Breast epithelium (tissue), 4 donors: ENCODE measurements around the gene USP24. TPM values are rescaled to one million over a fixed set of nuclear protein-coding genes. Genes with fewer than 3 reads are reported as not detected.
"Not testable (repeated sequence)": the region's sequence is repeated elsewhere in the genome, so short reads cannot be mapped to it uniquely, and the experiment has no call there.

Experiments used
- DNase-seq, 2 donors: peaks; one replicate each; pipeline ENCODE4 v3.0.0-alpha.2; 2019; ENCODE audit warnings: low spot score in 2 of 2
- H3K27ac ChIP-seq, 2 donors: fragments of 200-600 bp; sonication (generic) in 1 of 2; one replicate each; pipeline ENCODE4 v1.5.1; 2016 to 2019; ENCODE audit warnings: mild to moderate bottlenecking in 1 of 2
- H3K27me3 ChIP-seq, 2 donors: fragments of 200-600 bp; sonication (generic) in 1 of 2; one replicate each; pipeline versions ENCODE4 v1.5.1 to v1.6.0; 2017 to 2019; ENCODE audit warnings: control low read depth in 1 of 2, mild to moderate bottlenecking in 1 of 2
- H3K36me3 ChIP-seq: fragments of 200-600 bp; one replicate; pipeline ENCODE4 v1.5.1; 2019
- H3K4me1 ChIP-seq, 2 donors: fragments of 200-600 bp; sonication (generic); one replicate each; pipeline ENCODE4 v1.5.1; 2016 to 2019; ENCODE audit warnings: control low read depth in 1 of 2
- H3K4me3 ChIP-seq, 3 donors: fragments of 200-600 bp; sonication (generic); 1 replicate in 2 of 3; 2 replicates in 1 of 3; pipeline ENCODE4 v1.5.1; 2016 to 2019; ENCODE audit warnings: mild to moderate bottlenecking in 3 of 3, moderate library complexity in 2 of 3
- H3K9me3 ChIP-seq, 2 donors: fragments of 200-600 bp; sonication (generic) in 1 of 2; one replicate each; pipeline ENCODE4 v1.5.1; 2016 to 2019; ENCODE audit warnings: control low read depth in 1 of 2
- CTCF ChIP-seq, 3 donors: fragments of 450-650 bp; IDR thresholded peaks; one replicate each; pipeline ENCODE4 v1.5.1; 2016 to 2017; ENCODE audit warnings: antibody characterized with exemption in 3 of 3, mild to moderate bottlenecking in 3 of 3, moderate library complexity in 3 of 3
- POLR2A ChIP-seq: fragments of 450-650 bp; IDR thresholded peaks from one replicate; pipeline ENCODE4 v1.6.1; 2016; ENCODE audit warnings: antibody characterized with exemption, mild to moderate bottlenecking, moderate library complexity
- POLR2AphosphoS5 ChIP-seq, 3 donors: sonication (generic); formaldehyde crosslinking; IDR thresholded peaks; one replicate each; pipeline ENCODE4 v1.6.1; 2017; ENCODE audit warnings: antibody characterized with exemption in 3 of 3
- intact Hi-C: fragments of 100-400 bp; cut with DNase I; formaldehyde crosslinking; loops from one replicate; pipeline ENCODE4 v1.15.1; 2023; ENCODE audit warnings: low total_unique reads
- total RNA-seq, 3 donors: library from RNA; depleted of rRNA; stranded (reverse); fragments of >200 nt; gene quantifications; one replicate each; pipeline ENCODE4 v1.1.0, GENCODE V29; 2016

USP24 gene
- total RNA-seq, 3 donors from 2014 or later = 51.5 to 103 (median 77.3) TPM

GRCh38 chr1:55033265-55033614, 181.9 kb downstream of the USP24 start:
- TF ChIP-seq CTCF (IDR thresholded peaks at IDR 0.05) = no peak
- TF ChIP-seq POLR2A = no peak
- no peak for TF ChIP-seq POLR2AphosphoS5 (IDR thresholded peaks at IDR 0.05)
- intact Hi-C loops = no loop called here
- DNase-seq = no peak
- no peaks in the 10 kb centered on the region for H3K4me1 ChIP-seq
- H3K27me3 ChIP-seq = peaks cover 0 to 14% of the 10 kb centered on the region in 2 donors
- no peaks in the 10 kb centered on the region for H3K9me3 ChIP-seq
- no peak overlapping the region for H3K27ac ChIP-seq
- no peak overlapping the region for H3K4me3 ChIP-seq
- no peaks in the 10 kb centered on the region for H3K36me3 ChIP-seq

- H3K9me3 ChIP-seq, intact Hi-C loops, H3K4me3 ChIP-seq, DNase-seq, H3K36me3 ChIP-seq, H3K27ac ChIP-seq, H3K4me1 ChIP-seq, H3K27me3 ChIP-seq: not testable (repeated sequence)
Measured at GRCh38 chr1:55031098-55031497, 184.1 kb downstream of the USP24 start.

GRCh38 chr1:55026682-55027081, 188.5 kb downstream of the USP24 start:
- H3K27ac ChIP-seq, H3K27me3 ChIP-seq, DNase-seq, intact Hi-C loops, H3K36me3 ChIP-seq, H3K4me1 ChIP-seq, H3K4me3 ChIP-seq, H3K9me3 ChIP-seq: not testable (repeated sequence)

- H3K9me3 ChIP-seq, H3K27me3 ChIP-seq, intact Hi-C loops, H3K27ac ChIP-seq, H3K36me3 ChIP-seq, H3K4me1 ChIP-seq, H3K4me3 ChIP-seq, DNase-seq: not testable (repeated sequence)
Measured at GRCh38 chr1:55024163-55024562, 191.0 kb downstream of the USP24 start.

- DNase-seq = peak; percentile 75 to 88
- Histone ChIP-seq H3K9me3 (no peaks in the 10 kb centered on the region), H3K4me3 (no peak overlapping the region), H3K4me1 (no peaks in the 10 kb centered on the region), H3K27me3 (no peaks in the 10 kb centered on the region), H3K36me3 (no peaks in the 10 kb centered on the region), H3K27ac (no peak overlapping the region)
- intact Hi-C loops = no loop called here
- peak in 2 of 3 donors; percentile 81 to 90 for TF ChIP-seq CTCF (IDR thresholded peaks at IDR 0.05)
- TF ChIP-seq POLR2AphosphoS5 (IDR thresholded peaks at IDR 0.05) = peak in 1 of 3 donors; percentile 12
- no peak for TF ChIP-seq POLR2A
Measured at GRCh38 chr1:55021942-55022546, 193.1 kb downstream of the USP24 start.

- peaks cover 0 to 6% of the 10 kb centered on the region in 2 donors for H3K4me1 ChIP-seq
- no peak overlapping the region for H3K4me3 ChIP-seq
- DNase-seq = no peak
- TF ChIP-seq POLR2A (no peak), CTCF (IDR thresholded peaks at IDR 0.05) (no peak), POLR2AphosphoS5 (IDR thresholded peaks at IDR 0.05) (no peak)
- no peak overlapping the region for H3K27ac ChIP-seq
- H3K36me3 ChIP-seq = no peaks in the 10 kb centered on the region
- no peaks in the 10 kb centered on the region for H3K27me3 ChIP-seq
- intact Hi-C loops = loop anchor here (10.0 kb wide), 1 partner anchor 64 kb away; no protein-coding TSS in a partner anchor
- no peaks in the 10 kb centered on the region for H3K9me3 ChIP-seq
Measured at GRCh38 chr1:55018395-55018794, 196.8 kb downstream of the USP24 start.

Other genes starting within 250 kb of the USP24 start
- gene TMEM61, start 234.7 kb downstream of the USP24 start, total RNA-seq = 1 to 10 TPM in 2 of 3 donors, under 1 TPM in 1; 0.32 to 8.3 (median 7.5) TPM
- under 1 TPM in 2 of 3 donors, not detected in 1; under 0.01 to 0.15 TPM for gene BSND, start 216.4 kb downstream of the USP24 start, total RNA-seq
- gene PCSK9, start 175.8 kb downstream of the USP24 start, total RNA-seq = under 1 TPM in 2 of 3 donors, not detected in 1; 0.15 to 0.16 TPM